Muscle layer of duodenum (tissue), 2 donors: ENCODE data around the gene SCUBE2.

Experiments
- H3K27ac ChIP-seq: one replicate; pipeline ENCODE4 v1.7.0; 2013; ENCODE audit warnings: mild to moderate bottlenecking, low read length
- H3K27me3 ChIP-seq: one replicate; pipeline ENCODE4 v1.7.0; 2013; ENCODE audit warnings: low read depth, mild to moderate bottlenecking, control low read depth, low read length
- H3K36me3 ChIP-seq, 2 donors: one replicate each; pipeline ENCODE4 v1.7.0; 2013; ENCODE audit warnings: low read length in 2 of 2, control low read depth in 1 of 2, mild to moderate bottlenecking in 1 of 2; ENCODE audit not compliant: insufficient read depth in 2 of 2, control insufficient read depth in 1 of 2
- H3K4me1 ChIP-seq, 2 donors: one replicate each; pipeline ENCODE4 v1.7.0; 2013; ENCODE audit warnings: low read length in 2 of 2, mild to moderate bottlenecking in 2 of 2, control low read depth in 1 of 2, moderate library complexity in 1 of 2; ENCODE audit not compliant: insufficient read depth in 2 of 2, control insufficient read depth in 1 of 2
- H3K4me3 ChIP-seq, 2 donors: one replicate each; pipeline ENCODE4 v1.7.0; 2013; ENCODE audit warnings: low read length in 2 of 2, low read depth in 1 of 2, mild to moderate bottlenecking in 1 of 2
- H3K9me3 ChIP-seq, 2 donors: one replicate each; pipeline ENCODE4 v1.7.0; 2013; ENCODE audit warnings: low read length in 2 of 2, control low read depth in 1 of 2, mild to moderate bottlenecking in 1 of 2; ENCODE audit not compliant: control insufficient read depth in 1 of 2
- donor health status: healthy.

SCUBE2 gene

GRCh38 chr11:8971196-8971923 is 120.0 kb downstream of the SCUBE2 start:
- Histone ChIP-seq H3K4me1 (no peaks in the 10 kb centered on the region), H3K27me3 (no peaks in the 10 kb centered on the region), H3K4me3 (no peak overlapping the region), H3K9me3 (no peaks in the 10 kb centered on the region), H3K27ac (no peak overlapping the region), H3K36me3 (no peaks in the 10 kb centered on the region)
